ENCODE results near the gene LRRTM1.

- TF ChIP-seq POLR2A (IDR thresholded peaks at IDR 0.05; ENCODE audit: low read depth) (no peak), POLR2AphosphoS5 (IDR thresholded peaks at IDR 0.05) (no peak)
These were observed at the start of gene LRRTM1 for GRCh38 chr2:80303909-80304837.

All from esophagus muscularis mucosa (tissue), 2 donors.